SH-SY5Y (cell line): ENCODE data around the gene TIGD3.

Experiments
- GATA2 ChIP-seq: IDR thresholded peaks from 2 replicates; pipeline ENCODE4 v1.6.1; 2011; ENCODE audit warnings: mild to moderate bottlenecking, low read depth, low read length
- GATA3 ChIP-seq: IDR thresholded peaks from 2 replicates; pipeline ENCODE4 v1.6.1; 2011; ENCODE audit warnings: low read depth, mild to moderate bottlenecking, low read length, moderate library complexity

DNA sequence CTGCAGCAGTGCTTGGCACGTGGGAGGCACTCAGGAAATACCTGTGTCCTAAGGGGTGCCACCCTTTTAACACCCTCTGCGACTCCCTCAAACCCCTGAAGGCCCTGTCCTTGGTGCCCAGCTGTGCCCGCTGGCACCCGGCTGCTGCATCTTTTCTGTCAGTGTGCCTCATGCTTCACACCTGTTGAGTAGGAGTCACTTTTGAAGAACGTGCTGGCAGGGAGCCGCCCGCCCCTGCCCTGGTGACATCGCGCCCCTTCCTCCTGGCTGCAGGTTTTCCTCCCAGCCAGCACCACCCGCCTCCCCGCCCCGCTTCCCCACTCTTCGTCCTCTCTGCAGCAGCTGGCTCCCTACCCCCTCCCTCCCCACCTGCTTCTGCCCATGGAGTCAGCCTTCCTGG, 49.7 kb downstream of the TIGD3 start:
- TF ChIP-seq GATA3 (no peak), GATA2 (no peak)
